ENCODE measurements around the gene AK3.
"Not testable (repeated sequence)": the region's sequence is repeated elsewhere in the genome, so short reads cannot be mapped to it uniquely, and the experiment has no call there.

The AK3 gene

GRCh38 chr9:4740638-4741364, at the start of gene AK3:
Gene AK3 (minus strand): TSS chr9:4741202. CDS start chr9:4741087, 115 bp downstream.
- peak; percentile 96 for DNase-seq (ENCODE audit: low read depth)
- TF ChIP-seq CTCF (IDR thresholded peaks at IDR 0.05; ENCODE audit: insufficient read depth, low read depth, low read length, missing control alignments), result peak; percentile 31
- H3K4me3 ChIP-seq (ENCODE audit: low read depth, low read length), result peak within 1 kb of the TSS; percentile 88

- DNase-seq (ENCODE audit: low read depth), result no peak
- TF ChIP-seq CTCF (IDR thresholded peaks at IDR 0.05; ENCODE audit: insufficient read depth, low read depth, low read length, missing control alignments), result no peak
- no peak overlapping the region for H3K4me3 ChIP-seq (ENCODE audit: low read depth, low read length)
These were observed 47.7 kb upstream of the AK3 start for GRCh38 chr9:4788703-4789102.

- DNase-seq (ENCODE audit: low read depth), result no peak
- no peak overlapping the region for H3K4me3 ChIP-seq (ENCODE audit: low read depth, low read length)
- TF ChIP-seq CTCF (IDR thresholded peaks at IDR 0.05; ENCODE audit: insufficient read depth, low read depth, low read length, missing control alignments), result no peak
These were observed 46.9 kb upstream of the AK3 start for GRCh38 chr9:4787876-4788275.

- TF ChIP-seq CTCF (IDR thresholded peaks at IDR 0.05; ENCODE audit: insufficient read depth, low read depth, low read length, missing control alignments), result no peak
- no peak for DNase-seq (ENCODE audit: low read depth)
- no peak overlapping the region for H3K4me3 ChIP-seq (ENCODE audit: low read depth, low read length)
These were observed 45.6 kb upstream of the AK3 start for GRCh38 chr9:4786599-4786998.

- no peak for DNase-seq (ENCODE audit: low read depth)
- TF ChIP-seq CTCF (IDR thresholded peaks at IDR 0.05; ENCODE audit: insufficient read depth, low read depth, low read length, missing control alignments), result no peak
- H3K4me3 ChIP-seq (ENCODE audit: low read depth, low read length), result no peak overlapping the region
These were observed 43.4 kb upstream of the AK3 start for GRCh38 chr9:4784403-4784802.

- H3K4me3 ChIP-seq (ENCODE audit: low read depth, low read length); DNase-seq (ENCODE audit: low read depth): not testable (repeated sequence)
These were observed 42.2 kb upstream of the AK3 start for GRCh38 chr9:4783191-4783590.

GRCh38 chr9:4781408-4781807, 40.4 kb upstream of the AK3 start:
- no peak for TF ChIP-seq CTCF (IDR thresholded peaks at IDR 0.05; ENCODE audit: insufficient read depth, low read depth, low read length, missing control alignments)
- DNase-seq (ENCODE audit: low read depth), result no peak
- H3K4me3 ChIP-seq (ENCODE audit: low read depth, low read length), result no peak overlapping the region

All from GM12865 (cell line).